ENCODE data around the gene TWNK. TPM values are rescaled to one million over a fixed set of nuclear protein-coding genes. Genes with fewer than 3 reads are reported as not detected.

The TWNK gene
- total RNA-seq, 5 donors from 2014 or later (not counting 1 experiment from before 2014, with no cell fraction given), result 5.3 to 20.2 (median 16.9) TPM

DNA sequence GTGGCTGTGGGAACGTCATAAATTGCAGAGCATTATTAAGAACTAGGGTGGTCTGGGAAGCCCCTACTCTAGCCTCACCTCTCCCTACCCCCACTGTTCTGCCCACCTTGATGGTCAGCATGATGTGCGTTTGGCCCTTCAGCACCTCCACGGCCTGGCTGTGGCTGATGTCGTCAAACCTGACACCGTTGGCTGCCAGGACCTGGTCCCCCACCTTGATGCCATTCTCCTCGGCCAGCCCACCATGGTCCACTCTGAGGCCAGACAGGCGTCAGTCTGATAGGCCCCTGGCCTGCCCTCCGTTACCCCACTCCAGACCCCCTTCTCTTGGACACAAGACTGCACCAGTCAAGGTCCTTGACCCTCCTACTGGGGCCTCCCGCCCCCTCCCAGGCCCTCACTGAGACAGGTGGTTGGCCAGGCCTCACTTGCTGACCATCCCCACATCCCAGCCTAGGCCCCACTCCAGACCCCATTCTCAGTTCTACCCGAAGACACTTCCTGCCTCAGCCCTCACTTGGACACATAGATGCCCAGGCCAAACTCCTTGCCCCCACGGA is 34.4 kb downstream of the TWNK start:
- WGBS (ENCODE audit: insufficient coverage), result 74% methylated on average over 10 of the region's 11 CpGs
- H3K9me3 ChIP-seq, result no peaks in the 10 kb centered on the region
- ChIA-PET CTCF (interaction anchor here (0.6 to 0.7 kb wide), 4 partner anchors 9 to 100 kb away, joined by 3 to 7 read pairs (median 4); no protein-coding TSS in a partner anchor), POLR2A (interaction anchor here in 1 of 2 donors (0.5 kb wide), 1 partner anchor 106 kb away, joined by 3 read pairs; no protein-coding TSS in a partner anchor)
- Mint-ChIP-seq H3K27me3 (peaks cover 32 to 35% of the 10 kb centered on the region in 2 donors), H3K9me3 (no peaks in the 10 kb centered on the region), H3K4me1 (peaks cover 5 to 6% (median 6%) of the 10 kb centered on the region in 3 donors), H3K27ac (no peak overlapping the region), H3K4me3 (no peak overlapping the region), H3K36me3 (no peaks in the 10 kb centered on the region)
- DNase-seq (no peak), ATAC-seq (replicated peaks in 1 of 4) (no peak)
- no peaks in the 10 kb centered on the region for H3K36me3 ChIP-seq (ENCODE audit: control insufficient read depth in 2 of 2, extremely low read depth in 1 of 2, insufficient read depth in 1 of 2, low read length in 1 of 2)
- peaks cover 0 to 47% of the 10 kb centered on the region in 2 experiments for H3K27me3 ChIP-seq (replicated peaks in 1 of 2; ENCODE audit: control insufficient read depth in 2 of 2, extremely low read depth in 1 of 2, insufficient read depth in 2 of 2, low read length in 1 of 2)
- H3K27ac ChIP-seq (ENCODE audit: low read length), result no peak overlapping the region
- no peak overlapping the region for H3K4me3 ChIP-seq (ENCODE audit: control insufficient read depth in 1 of 2, extremely low read depth in 1 of 2, low read length in 1 of 2)
- H3K4me1 ChIP-seq (ENCODE audit: control insufficient read depth in 1 of 2, extremely low read depth in 1 of 2, insufficient read depth in 2 of 2, low read length in 2 of 2), result peaks cover 0 to 8% of the 10 kb centered on the region in 2 experiments

DNA sequence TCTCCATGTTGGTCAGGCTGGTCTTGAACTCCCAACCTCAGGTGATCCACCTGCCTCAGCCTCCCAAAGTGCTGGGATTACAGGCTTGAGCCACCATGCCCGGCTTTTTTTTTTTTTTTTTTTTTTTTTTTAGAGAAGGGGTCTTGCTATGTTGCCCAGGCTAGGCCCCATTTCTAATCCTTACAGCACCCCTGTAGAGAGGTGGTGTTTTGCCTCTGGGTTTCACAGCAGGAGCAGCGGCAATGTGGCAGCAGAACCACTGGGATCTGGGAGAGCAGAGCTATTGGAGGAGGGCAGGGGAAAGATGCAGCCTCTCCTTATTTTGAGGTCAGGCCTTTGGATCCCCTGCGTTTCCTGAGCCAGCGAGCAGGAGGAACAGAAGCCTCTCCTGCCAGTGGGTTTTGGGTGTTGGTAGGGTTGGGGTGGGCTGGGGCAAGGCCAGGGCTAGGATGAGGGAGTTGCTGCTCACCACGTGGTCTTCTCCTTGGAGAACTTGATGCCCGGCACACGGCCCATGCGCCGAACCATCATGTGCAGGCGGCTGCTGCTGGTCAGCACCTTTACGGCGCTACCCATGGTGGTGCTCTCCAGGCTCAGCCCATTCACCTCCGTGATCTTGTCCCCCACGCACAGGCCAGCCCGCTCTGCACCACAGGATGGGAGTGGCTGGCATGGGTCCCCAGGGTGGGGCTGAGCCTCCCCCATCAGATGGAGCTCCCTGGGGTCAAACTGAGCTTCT is 35.8 kb downstream of the TWNK start:
- Mint-ChIP-seq H3K27ac (no peak overlapping the region), H3K4me3 (no peak overlapping the region), H3K9me3 (no peaks in the 10 kb centered on the region), H3K27me3 (peaks cover 20 to 26% of the 10 kb centered on the region in 2 donors), H3K4me1 (peaks cover 5 to 6% (median 6%) of the 10 kb centered on the region in 3 donors), H3K36me3 (no peaks in the 10 kb centered on the region)
- H3K27me3 ChIP-seq (replicated peaks in 1 of 2; ENCODE audit: control insufficient read depth in 2 of 2, extremely low read depth in 1 of 2, insufficient read depth in 2 of 2, low read length in 1 of 2), result peaks cover 0 to 34% of the 10 kb centered on the region in 2 experiments
- ChIA-PET POLR2A (interaction anchor here in 1 of 2 donors (0.5 to 0.7 kb wide), 2 partner anchors 8 to 18 kb away, joined by 3 read pairs; no protein-coding TSS in a partner anchor), CTCF (no interaction called here)
- no peaks in the 10 kb centered on the region for H3K36me3 ChIP-seq (ENCODE audit: control insufficient read depth in 2 of 2, extremely low read depth in 1 of 2, insufficient read depth in 1 of 2, low read length in 1 of 2)
- no peak overlapping the region for H3K4me3 ChIP-seq (ENCODE audit: control insufficient read depth in 1 of 2, extremely low read depth in 1 of 2, low read length in 1 of 2)
- no peak for DNase-seq
- ATAC-seq (replicated peaks in 1 of 4), result no peak
- H3K9me3 ChIP-seq, result no peaks in the 10 kb centered on the region
- peaks cover 0 to 8% of the 10 kb centered on the region in 2 experiments for H3K4me1 ChIP-seq (ENCODE audit: control insufficient read depth in 1 of 2, extremely low read depth in 1 of 2, insufficient read depth in 2 of 2, low read length in 2 of 2)
- 95% methylated on average over 13 of the region's 15 CpGs for WGBS (ENCODE audit: insufficient coverage)
- H3K27ac ChIP-seq (ENCODE audit: low read length), result no peak overlapping the region

DNA sequence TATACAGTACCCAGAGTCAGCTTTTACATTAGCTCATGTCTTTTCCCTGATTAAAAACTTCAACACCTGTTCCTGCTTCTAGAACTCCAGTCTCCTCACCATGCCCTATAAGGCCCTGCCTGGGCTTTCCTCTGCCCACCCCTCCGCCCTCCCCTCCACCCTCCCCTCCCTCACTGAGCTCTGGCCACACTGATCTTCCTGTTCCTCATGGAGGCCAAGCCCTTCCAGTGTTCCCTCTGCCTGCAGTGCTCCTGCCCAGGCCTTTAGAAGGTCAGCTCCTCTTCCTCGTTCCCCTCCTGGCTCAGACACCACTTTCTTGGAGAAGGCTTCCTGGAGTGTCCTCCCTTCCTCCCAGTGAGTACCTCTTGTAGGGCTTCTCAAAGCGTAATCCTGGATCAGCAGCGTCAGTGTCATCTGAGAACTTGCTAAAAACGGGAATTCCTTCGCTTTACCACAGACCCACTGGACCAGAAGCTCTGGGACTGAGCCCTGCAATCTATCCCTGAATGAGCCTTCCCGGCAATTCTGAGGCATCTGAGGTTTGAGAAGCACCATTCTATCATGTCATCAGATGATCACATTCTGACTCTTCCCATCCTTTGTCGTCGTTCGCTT is 39.9 kb downstream of the TWNK start:
- peaks cover 2 to 15% of the 10 kb centered on the region in 2 experiments for H3K4me1 ChIP-seq (ENCODE audit: control insufficient read depth in 1 of 2, extremely low read depth in 1 of 2, insufficient read depth in 2 of 2, low read length in 2 of 2)
- ChIA-PET CTCF (interaction anchor here in 1 of 2 donors (0.5 kb wide), 1 partner anchor 565 kb away, joined by 3 read pairs; no protein-coding TSS in a partner anchor), POLR2A (no interaction called here)
- ATAC-seq (replicated peaks in 1 of 4) (no peak), DNase-seq (no peak)
- no peak overlapping the region for H3K27ac ChIP-seq (ENCODE audit: low read length)
- H3K27ac Mint-ChIP-seq, result no peak overlapping the region
- H3K27me3 ChIP-seq (replicated peaks in 1 of 2; ENCODE audit: control insufficient read depth in 2 of 2, extremely low read depth in 1 of 2, insufficient read depth in 2 of 2, low read length in 1 of 2), result peaks cover 0 to 14% of the 10 kb centered on the region in 2 experiments
- no peak overlapping the region for H3K4me3 ChIP-seq (ENCODE audit: control insufficient read depth in 1 of 2, extremely low read depth in 1 of 2, low read length in 1 of 2)
- H3K36me3 Mint-ChIP-seq, result no peaks in the 10 kb centered on the region
- no peak overlapping the region for H3K4me3 Mint-ChIP-seq
- H3K27me3 Mint-ChIP-seq, result peaks cover 0 to under 1% of the 10 kb centered on the region in 2 donors
- H3K36me3 ChIP-seq (ENCODE audit: control insufficient read depth in 2 of 2, extremely low read depth in 1 of 2, insufficient read depth in 1 of 2, low read length in 1 of 2), result no peaks in the 10 kb centered on the region
- no peaks in the 10 kb centered on the region for H3K9me3 Mint-ChIP-seq
- WGBS (ENCODE audit: insufficient coverage), result 86% methylated on average over 6 of the region's 10 CpGs
- peaks cover 2 to 12% (median 4%) of the 10 kb centered on the region in 3 donors for H3K4me1 Mint-ChIP-seq
- H3K9me3 ChIP-seq, result no peaks in the 10 kb centered on the region

DNA sequence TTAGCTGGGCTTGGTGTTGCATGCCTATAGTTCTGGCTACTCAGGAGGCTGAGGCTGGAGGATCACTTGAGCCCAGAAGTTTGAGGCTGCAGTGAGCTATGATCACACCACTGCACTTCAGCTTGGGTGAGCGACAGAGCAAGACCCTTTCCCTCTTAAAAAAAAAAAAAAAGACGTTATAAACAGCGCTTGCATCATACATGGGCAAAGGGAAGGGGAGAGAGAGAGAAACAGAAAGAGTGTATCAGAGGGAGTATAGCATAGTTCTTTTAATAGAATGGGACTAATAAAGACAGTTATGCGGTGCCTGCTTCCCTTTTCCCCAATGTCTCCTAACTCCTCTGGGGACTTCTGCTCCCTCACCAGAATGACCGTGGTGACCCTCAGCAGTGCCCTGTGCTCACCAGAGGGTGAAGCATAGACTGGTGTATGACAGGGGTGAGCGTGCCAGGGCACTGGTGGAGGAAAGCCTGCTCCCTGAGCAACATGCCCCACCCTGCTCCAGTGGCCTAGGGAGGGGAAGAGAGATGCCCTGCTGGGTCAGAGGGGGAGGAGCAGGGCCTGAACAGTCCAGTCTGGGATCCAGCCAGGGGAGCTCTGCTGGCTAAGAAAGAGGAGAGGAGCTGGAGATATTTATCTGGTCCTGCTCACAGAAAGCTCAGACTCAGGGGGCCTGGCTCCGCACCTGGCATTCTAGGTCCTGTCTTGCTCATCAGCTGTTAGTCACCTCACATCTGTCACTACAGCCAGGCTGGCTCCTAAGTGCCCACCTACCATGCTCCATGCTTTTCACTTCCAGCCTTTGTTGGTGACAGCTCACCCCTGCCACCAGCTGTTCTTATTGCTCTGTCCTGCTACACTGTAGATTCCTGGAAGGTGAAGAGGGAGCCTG is 41.3 kb downstream of the TWNK start:
- H3K27ac Mint-ChIP-seq, result no peak overlapping the region
- peaks cover 7 to 27% of the 10 kb centered on the region in 2 experiments for H3K4me1 ChIP-seq (ENCODE audit: control insufficient read depth in 1 of 2, extremely low read depth in 1 of 2, insufficient read depth in 2 of 2, low read length in 2 of 2)
- H3K27ac ChIP-seq (ENCODE audit: low read length), result no peak overlapping the region
- H3K36me3 ChIP-seq (ENCODE audit: control insufficient read depth in 2 of 2, extremely low read depth in 1 of 2, insufficient read depth in 1 of 2, low read length in 1 of 2), result no peaks in the 10 kb centered on the region
- H3K4me3 ChIP-seq (ENCODE audit: control insufficient read depth in 1 of 2, extremely low read depth in 1 of 2, low read length in 1 of 2), result no peak overlapping the region
- peaks cover 0 to 11% of the 10 kb centered on the region in 2 experiments for H3K27me3 ChIP-seq (replicated peaks in 1 of 2; ENCODE audit: control insufficient read depth in 2 of 2, extremely low read depth in 1 of 2, insufficient read depth in 2 of 2, low read length in 1 of 2)
- ATAC-seq (replicated peaks in 1 of 4) (no peak), DNase-seq (no peak)
- no peaks in the 10 kb centered on the region for H3K27me3 Mint-ChIP-seq
- ChIA-PET CTCF (interaction anchor here (0.6 to 1.2 kb wide), 7 partner anchors 10 to 30 kb away, joined by 3 to 4 read pairs (median 3); no protein-coding TSS in a partner anchor), POLR2A (interaction anchor here (0.6 to 1.1 kb wide), 5 partner anchors 9 to 265 kb away, joined by 3 to 4 read pairs (median 3); no protein-coding TSS in a partner anchor)
- no peak overlapping the region for H3K4me3 Mint-ChIP-seq
- no peaks in the 10 kb centered on the region for H3K9me3 Mint-ChIP-seq
- H3K36me3 Mint-ChIP-seq, result no peaks in the 10 kb centered on the region
- H3K9me3 ChIP-seq, result no peaks in the 10 kb centered on the region
- 71% methylated on average over 2 of the region's 7 CpGs for WGBS (ENCODE audit: insufficient coverage)
- H3K4me1 Mint-ChIP-seq, result peaks cover 15 to 26% (median 17%) of the 10 kb centered on the region in 3 donors

DNA sequence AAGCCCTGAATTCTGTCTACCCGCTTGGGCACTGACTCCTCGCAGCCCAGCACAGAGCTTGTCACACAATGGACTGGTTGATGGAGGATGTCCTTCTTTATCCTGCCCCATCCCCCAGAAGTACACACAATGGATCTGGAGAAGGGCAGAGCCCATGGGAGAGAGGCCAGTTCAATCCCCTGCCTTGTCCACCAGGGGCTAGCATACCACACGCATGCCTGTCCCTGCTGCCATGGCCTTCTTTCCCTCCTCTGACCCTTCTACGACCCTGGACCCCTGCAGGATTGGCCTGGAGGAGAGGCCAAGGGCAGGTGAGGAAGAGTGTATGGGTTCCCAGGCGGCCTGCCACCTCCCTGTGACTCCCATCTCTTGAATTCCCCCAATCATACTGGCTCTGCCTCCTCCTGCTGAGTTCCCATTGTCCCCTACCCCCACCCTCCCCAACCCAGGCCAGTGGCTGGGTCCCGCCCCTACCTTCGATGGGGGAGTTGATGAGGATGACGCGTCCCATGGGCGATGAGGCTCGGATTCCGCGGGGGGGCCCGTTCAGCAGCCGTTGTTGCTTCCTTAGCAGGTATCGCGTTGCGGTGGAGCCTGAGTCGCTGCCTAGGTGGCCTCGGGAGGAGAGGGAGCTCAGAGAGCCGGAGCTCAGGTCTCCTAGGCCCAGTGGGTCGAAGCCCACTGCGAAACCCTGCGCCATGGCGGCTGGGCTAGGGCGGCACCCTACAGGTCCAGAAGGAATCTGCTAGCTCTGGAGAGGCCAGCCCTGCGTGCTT is 42.4 kb downstream of the TWNK start:
- ChIA-PET CTCF (interaction anchor here (0.6 to 1.9 kb wide), 11 partner anchors 8 to 366 kb away, joined by 3 to 7 read pairs (median 3); partner anchors contain the start of gene KAZALD1 (in 1 of the 2)), POLR2A (interaction anchor here in 1 of 2 donors (0.6 to 1.5 kb wide), 4 partner anchors 8 to 23 kb away, joined by 3 to 5 read pairs (median 4); no protein-coding TSS in a partner anchor)
- Mint-ChIP-seq H3K4me3 (peak overlapping the region in 1 of 3 donors; percentile 91), H3K36me3 (peaks cover 4% of the 10 kb centered on the region), H3K27me3 (no peaks in the 10 kb centered on the region), H3K27ac (no peak overlapping the region), H3K9me3 (no peaks in the 10 kb centered on the region), H3K4me1 (peaks cover 17 to 26% (median 20%) of the 10 kb centered on the region in 3 donors)
- peaks cover 0 to 11% of the 10 kb centered on the region in 2 experiments for H3K27me3 ChIP-seq (replicated peaks in 1 of 2; ENCODE audit: control insufficient read depth in 2 of 2, extremely low read depth in 1 of 2, insufficient read depth in 2 of 2, low read length in 1 of 2)
- peaks cover 7 to 27% of the 10 kb centered on the region in 2 experiments for H3K4me1 ChIP-seq (ENCODE audit: control insufficient read depth in 1 of 2, extremely low read depth in 1 of 2, insufficient read depth in 2 of 2, low read length in 2 of 2)
- WGBS (ENCODE audit: insufficient coverage), result 74% methylated on average over 20 of the region's 27 CpGs
- ATAC-seq (replicated peaks in 1 of 4) (no peak), DNase-seq (no peak)
- no peaks in the 10 kb centered on the region for H3K9me3 ChIP-seq
- no peak overlapping the region for H3K27ac ChIP-seq (ENCODE audit: low read length)
- H3K36me3 ChIP-seq (ENCODE audit: control insufficient read depth in 2 of 2, extremely low read depth in 1 of 2, insufficient read depth in 1 of 2, low read length in 1 of 2), result peaks cover 0 to 3% of the 10 kb centered on the region in 2 donors
- H3K4me3 ChIP-seq (ENCODE audit: control insufficient read depth in 1 of 2, extremely low read depth in 1 of 2, low read length in 1 of 2), result no peak overlapping the region
